GM21423 (cell line): ENCODE measurements around the gene LRRC49.
"Not testable (repeated sequence)": the region's sequence is repeated elsewhere in the genome, so short reads cannot be mapped to it uniquely, and the experiment has no call there.

ENCODE experiments used
- ATAC-seq: cut with Tn5 transposase; IDR thresholded peaks from one replicate; pipeline ENCODE4 v1.9.1; 2021; ENCODE audit warnings: mild to moderate bottlenecking, moderate library complexity; ENCODE audit not compliant: unreplicated experiment

LRRC49 gene

DNA sequence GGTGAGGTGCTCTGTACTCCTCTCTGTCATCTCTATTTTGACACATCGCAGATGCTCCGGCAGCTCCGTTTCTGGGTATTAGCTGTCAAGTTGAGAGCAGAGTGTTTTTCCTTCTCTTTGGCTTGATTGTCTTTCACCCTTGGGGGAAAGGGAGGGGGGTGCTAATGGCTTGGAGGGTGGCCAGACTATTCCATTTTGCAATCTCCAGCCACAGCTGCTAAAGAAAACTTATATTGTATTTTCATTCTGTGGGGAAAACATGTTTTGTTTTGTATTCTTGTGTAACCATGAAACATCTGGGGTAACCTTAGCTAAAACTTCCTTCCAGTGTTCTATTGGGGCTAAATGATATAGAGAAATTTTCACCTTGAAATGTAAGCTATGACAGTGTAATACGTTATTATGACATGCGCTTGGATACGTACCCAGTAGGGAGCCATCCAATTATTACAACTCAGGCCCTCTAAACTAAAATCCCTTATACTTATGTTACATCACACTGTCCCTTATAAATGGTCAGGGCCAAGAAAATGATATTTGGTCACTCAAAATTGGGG, 24.6 kb upstream of the LRRC49 start:
- no peak for ATAC-seq

DNA sequence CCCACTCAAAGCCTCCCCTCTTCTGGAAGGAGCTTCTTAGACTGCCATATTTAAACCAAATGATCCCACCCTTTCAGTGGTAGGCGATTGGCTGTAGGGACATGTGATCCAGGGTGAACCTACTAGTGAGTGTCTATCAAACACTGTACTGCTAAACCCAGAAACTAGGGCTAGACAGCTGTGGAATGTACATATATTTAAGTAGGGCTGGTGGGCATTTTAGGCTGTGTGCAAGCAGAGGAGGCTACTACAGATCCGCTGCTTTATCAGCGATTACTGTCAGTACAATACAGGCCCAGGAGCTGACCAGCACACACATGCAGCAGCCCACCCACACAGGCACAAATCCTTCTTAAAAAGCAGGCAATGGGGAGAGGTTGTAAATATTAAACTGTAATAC, 23.3 kb upstream of the LRRC49 start:
- ATAC-seq, result no peak

DNA sequence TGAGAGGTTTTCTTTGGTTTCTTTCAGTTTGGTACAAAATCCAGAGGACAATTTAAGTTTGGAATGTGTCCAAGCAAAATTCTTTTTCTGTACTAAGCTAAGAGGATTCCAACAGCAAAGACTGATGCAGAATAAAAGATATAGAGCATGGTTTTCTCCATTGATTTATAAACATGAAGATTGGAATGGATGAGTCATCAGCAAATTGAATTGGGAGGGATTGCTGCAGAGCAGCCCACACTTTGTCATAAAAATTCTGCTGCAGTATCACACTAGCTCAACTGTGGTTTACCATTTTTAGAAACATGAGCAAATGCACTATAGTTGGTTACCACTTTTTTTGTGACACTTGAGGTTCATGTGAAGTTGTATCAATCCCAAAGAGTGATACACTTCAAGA, 22.6 kb upstream of the LRRC49 start:
- ATAC-seq, result no peak

DNA sequence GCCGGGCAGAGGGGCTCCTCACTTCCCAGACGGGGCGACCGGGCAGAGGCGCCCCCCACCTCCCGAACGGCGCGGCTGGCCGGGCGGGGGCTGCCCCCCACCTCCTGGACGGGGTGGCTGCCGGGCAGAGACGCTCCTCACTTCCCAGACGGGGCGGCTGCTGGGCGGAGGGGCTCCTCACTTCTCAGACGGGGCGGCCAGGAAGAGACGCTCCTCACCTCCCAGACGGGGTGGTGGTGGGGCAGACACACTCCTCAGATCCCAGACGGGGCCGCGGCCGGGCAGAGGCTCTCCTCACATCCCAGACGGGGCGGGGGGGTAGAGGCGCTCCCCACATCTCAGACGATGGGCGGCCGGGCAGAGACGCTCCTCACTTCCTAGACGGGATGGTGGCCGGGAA, 21.1 kb upstream of the LRRC49 start:
- not testable (repeated sequence) for ATAC-seq

DNA sequence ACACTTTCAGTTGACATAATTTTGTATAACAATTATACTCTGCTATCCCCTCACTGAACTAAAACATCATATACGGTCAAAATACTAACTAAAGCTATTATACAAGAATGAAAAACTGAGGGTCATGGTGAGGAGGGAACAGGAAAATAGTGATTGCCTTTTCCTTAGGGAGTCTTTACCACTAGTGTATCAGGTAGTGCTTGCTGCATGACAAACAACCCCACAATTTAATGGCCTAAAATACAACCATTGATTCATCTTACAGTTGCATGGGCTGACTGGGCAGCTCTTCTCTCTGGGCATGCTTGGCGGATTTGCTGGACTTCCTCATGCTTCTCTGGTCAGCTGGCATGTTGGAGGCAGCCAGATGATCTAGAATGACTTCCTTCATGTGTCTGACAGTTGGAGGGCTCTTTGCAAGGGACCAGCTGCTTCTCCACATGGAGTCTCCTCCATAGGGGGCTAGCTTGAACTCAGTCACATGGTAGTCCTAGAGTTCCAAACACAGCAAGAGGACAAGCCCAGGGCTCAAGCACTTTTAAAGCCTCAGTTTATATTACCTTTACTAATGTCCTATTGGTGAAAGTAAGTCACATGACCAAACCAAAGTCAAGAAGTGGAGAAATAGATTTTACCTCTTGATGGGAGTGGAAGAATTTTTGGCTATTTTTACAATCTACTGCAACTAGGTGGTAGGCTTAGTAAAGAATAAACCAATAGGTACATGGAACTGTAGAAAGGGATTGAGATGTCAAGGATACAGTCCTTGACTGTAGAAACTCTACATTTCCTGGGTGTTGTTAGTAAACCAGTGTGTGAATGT, 19.2 kb upstream of the LRRC49 start:
- no peak for ATAC-seq

DNA sequence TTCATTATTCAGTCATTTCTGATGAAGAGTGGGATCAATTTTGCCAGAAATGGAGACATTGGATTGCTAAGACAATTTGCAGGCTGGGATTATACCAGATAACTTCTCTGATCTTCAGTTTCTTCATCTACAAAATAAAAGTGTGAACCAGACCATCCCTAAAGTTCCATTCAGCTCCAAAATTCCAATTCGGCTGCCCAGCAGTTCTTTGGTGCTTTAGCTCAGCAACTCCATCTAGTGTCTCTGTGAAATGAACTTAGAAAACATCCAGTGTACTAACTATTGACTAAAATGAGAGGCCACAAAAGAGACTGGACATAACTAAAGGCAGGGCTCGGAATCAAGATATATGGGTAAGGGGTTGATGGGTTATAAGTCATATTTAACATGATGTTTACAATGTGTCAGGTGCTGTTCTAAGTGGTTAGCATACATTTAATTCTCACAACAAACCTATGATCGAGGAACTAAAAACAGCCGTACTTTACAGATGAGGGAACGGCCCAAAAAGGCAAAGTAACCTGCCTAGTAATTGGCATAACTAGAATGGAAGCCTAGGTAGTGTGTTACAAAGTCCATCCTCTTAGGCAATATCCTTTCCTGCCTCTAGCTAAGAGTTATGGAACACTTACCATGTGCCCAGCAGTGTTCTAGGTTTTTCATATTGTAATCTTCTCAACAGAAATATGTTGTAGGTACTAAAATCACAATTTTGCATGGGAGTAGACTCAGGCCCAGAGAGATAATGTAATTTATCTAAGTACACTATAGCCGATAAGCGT, 17.4 kb upstream of the LRRC49 start:
- ATAC-seq, result no peak

DNA sequence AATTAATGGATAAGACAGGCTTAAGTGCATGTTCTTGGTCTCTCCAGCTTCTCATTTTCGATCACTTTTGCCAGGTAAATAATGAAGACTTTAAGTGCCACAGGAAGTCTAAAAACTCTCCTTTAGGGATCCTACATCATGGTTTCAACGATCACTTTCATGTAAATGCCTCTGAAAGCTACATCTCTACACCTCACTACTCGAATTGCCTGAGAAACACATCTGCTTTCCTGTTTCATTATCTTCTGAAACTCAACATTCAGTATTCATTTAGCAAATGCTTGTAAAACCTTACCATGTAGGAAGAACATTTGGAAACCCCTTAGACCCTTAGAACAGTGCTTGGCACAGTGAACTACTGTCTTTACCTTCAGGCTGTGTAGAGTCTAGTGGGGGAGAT, 16.6 kb upstream of the LRRC49 start:
- no peak for ATAC-seq

DNA sequence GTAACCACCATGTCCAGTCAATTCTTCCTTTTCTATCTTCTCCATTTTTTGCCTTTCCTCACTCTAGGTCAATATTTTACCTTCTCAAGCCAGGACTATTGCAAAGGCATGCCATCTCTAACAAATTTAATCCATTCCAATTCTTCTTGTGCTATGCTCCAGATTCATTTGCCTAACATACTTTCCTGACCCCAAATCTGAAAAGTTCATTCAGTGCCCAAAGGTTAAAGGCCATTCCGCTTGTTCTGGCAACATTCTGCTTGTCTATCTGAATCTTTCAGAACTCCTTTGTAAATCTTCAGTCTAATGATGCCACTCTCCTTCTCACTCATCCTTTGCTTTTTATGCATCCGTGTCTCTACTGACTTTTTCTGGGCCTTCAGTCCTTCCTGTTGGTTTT, 15.9 kb upstream of the LRRC49 start:
- ATAC-seq, result no peak

DNA sequence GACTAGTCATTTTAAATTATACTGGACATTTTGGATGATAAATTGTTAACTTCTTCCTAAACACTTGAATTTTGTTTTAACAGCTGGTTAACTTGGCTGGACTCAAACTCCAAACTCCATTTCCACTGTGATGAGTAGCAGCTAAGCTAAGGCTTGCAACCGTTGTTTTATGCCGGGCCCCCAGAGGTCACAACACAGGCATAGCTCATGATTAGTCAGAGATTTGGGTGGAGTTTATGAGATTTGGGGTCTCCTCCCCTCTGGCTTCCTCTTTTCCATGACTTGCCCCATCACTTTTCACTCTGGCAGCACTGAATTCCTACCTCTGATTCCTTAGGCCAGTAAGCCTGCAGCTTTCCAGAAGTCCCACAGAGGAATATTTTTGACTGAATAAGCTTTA, 13.2 kb upstream of the LRRC49 start:
- ATAC-seq, result no peak

DNA sequence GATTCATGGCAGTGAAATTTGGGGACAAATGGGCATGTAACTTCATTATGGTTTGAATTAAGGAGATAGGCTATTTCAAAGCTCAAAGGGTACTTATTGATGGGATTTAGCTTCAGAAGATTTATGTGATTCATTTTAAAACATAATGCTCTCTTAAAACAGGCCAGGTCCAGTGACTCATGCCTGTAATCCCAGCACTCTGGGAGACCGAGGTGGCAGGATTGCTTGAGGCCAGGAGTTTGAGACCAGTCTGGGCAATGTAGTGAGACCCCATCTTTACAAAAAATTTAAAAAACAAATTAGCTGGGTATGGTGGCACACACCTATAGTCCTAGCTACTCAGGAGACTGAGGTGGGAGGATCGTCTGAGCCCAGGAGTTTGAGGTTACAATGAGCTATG, 11.8 kb upstream of the LRRC49 start:
- no peak for ATAC-seq

DNA sequence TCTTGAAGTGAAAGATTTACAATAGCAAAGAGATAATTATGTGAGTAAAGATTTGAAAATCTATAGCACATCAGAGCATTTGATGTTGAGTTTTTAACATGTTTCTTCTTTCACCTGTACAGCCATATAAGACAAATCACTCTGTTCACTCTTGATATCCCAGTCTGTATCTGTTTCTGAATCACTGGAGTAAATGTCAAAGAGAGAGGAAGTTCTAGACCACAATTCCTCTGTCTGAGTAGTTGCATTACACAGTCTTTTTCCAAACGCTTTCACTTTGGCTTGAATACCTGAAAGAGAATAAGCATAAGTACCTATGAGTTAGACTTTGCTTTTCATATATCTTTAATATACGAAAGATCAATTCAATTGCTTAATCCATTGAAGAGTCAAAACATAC, 10.3 kb upstream of the LRRC49 start:
- ATAC-seq, result no peak

DNA sequence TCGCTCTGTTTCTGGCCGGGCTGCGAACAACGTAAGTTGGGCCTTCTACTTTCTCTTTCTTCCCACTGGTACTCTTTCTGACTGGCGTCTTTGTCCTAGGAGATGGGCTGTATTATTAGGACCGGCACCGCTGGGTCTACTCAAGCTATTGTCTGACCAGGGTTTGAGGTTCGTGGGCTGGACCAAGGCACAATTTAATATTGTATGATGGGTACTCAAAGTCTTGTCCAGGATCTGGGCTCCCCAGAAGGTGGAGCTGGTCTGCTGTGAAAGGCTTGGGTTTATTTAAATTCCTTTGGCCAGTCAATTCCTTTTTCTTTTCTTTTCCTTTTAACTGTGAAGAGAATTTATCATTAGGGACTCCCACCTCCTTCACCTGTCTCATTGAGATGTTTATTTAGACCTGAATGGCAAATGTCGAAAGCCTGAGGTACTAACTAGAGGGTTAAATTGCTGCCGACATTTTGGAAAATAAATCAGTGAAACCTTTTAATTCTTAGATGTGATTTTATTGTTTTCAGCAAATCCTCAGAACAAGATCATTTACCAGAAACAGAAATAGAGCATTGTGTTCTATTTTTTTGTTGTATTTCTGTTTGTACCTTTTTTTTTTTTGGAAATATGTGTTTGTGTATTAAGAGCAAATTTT, 410 bp downstream of the LRRC49 start:
- peak; percentile 17 for ATAC-seq

DNA sequence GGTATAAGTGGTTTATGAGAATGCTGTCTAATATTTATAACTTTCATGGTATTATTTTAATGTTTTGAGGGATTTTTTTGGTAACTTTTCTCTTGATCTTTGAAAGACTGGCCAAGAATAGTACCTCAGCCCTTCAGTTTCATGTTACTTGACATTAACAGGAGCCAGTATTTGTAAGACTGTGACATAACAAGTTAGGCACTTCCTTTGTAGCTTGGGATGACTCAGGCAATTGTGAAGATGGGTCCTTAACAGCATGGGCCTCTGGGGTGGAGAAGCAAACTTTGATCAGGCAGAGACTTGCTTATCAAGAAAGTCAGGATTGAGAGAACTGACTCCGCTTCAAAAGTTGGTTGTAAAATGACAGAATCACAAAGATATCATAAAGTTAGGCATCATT, 9.5 kb downstream of the LRRC49 start:
- ATAC-seq, result no peak

DNA sequence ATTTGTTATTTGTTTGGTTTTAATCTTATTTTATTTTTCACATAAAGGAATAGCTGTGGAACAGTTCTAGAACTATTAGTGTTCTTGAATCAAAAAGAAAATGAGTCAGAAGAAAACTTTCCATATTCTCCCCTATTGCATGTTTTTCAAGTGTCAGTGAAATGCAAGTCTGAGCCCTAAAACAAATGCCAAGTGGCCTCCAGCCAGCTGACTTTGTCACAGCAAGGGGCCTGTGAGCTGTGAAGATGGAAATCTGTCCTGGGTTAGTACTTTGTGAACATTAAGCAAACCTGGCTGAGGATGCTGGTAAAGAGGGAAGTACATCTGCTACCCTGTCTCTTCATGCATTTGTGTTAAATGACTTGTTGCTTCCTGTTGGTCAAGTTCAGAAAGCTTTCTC, 14.2 kb downstream of the LRRC49 start:
- no peak for ATAC-seq

DNA sequence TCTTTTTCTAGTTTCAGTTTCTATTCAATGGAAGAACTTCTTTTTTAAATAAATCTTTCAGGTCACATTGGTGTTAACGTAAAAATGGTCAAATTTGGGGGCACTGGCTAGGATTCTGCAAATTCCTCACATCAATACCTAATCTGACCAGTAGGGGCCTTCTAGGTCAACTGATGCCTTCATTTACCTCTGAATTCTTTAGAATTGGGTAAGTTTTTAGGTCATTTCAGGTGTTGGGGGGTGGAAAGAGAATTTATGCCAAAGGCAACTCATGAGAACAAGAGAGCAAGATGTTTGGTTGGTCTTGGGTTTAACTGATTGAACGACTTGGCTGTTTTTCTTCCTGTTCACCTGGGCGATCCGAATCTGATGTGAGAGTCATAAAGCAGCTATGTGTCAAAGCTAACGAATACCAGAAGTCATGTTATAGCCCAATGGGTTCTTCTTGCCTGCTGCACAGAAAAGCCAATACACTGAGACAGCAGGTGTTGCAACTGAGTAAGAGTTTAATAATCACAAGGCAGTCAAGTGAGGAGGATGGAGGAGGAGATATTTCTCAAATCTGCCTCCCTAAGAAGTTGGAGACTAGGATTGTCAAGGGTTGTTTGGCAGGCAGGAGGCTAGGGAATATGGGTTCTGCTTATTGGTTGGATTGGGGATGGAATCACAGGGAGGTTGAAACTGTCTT, 15.3 kb downstream of the LRRC49 start:
- no peak for ATAC-seq

DNA sequence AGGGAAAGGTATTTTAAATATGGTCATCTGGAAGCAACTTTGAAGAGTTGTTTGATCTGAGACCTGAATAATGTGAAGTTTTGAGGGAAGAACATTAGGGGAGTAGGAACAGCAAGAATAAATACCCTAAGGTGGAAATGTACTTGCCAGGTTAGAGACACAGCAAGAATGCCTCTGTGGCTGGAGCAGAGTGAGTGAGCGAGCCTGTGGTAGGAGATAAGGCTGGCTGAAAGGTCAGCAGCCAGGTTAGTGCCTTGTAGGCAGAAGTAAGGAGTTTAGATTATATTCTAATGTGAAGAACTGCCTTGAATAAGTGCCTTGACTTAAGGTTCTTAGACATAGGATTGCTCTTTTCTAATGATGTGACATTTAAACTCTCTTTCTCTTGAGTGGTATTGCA, 18.3 kb downstream of the LRRC49 start:
- no peak for ATAC-seq

DNA sequence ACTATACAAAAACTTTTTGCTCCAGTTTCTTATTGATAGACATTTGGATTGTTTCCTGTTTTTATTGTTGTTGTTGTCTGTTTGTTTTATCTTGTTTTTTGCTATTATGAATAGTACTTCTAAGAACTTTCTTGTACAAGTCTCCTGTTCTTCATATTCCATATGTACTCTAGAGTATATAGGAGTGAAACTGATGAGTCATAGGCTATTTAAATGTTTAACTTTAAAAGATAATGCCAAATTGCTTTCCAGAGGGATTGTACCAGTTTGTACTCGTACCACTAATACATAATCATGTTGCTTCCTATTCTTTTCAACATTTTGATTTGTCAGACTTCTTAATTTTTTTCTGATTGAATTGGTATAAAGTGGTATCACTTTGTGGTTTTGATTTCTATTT, 19.6 kb downstream of the LRRC49 start:
- no peak for ATAC-seq

DNA sequence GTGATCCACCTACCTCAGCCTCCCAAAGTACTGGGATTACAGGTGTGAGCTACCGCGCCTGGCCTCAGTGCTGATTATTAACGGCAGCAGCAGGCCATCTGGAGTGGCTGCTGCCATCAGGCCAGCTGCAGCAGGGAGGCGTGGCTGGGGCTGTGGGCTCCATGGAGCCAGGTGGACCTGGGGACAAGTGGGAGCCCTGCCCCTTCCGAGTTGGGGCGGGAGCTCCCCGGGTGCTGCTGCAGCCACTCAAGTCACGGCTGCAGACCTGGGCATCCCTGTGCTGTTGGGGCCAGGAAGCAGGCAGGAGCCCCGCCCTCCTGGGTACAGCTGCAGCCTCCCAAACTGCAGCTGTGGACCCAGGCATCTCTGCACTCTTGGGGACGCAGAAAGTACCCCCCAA, 23.9 kb downstream of the LRRC49 start:
- no peak for ATAC-seq

DNA sequence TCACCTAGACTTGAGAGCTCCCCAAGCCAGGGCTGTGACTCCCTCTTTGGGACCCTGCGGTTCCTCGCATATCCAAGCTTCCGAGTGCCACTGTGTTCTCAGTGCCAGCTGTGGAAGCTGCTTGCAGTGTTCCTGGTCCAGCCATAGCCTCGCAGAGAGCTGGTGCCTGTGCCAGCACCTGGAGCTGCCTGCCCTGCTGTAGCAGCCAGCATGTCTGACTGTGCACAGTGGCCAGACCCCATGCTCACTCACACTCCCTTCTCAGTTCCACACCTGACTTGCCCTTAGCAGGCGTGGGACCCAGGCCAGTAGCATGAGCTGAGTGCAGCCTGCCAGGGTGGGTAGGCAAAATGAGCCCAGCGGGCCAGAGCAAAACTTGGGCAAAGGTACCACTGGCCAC, 25.3 kb downstream of the LRRC49 start:
- no peak for ATAC-seq

DNA sequence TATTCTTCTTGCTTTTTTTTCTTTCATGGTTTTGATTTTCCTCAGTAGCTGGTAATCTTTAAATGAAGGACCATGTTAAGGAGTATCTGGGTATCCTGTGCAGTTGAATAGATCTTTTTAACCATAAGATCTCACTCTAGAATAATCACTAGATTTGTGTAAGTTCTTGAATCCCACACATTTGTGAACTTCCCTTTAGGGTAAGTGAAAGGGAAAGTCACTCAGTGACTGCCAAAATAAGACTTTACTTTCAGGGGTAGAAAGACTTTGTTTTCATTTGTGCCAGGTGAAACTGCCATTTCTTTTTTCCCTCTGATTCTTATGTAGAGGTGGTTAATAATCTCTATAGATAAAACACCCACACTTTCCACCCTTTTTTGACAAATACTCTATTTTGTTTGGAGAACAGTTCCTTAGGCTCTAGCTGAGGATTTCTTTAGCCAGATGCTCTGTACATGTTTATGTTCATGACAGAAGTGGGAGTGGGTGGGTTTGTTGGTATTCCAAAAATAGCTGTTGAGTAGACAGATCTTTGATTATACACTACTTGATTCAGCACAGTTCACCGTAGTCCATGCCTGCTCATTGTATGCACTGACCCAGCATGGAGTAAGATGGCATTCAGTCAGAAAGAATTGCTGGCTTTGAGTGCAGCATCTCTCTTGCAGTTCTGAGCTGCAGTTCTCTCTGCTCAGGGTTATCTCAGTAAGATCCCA, 28.5 kb downstream of the LRRC49 start:
- no peak for ATAC-seq
